ENCODE results near the gene SYT15. TPM values are rescaled to one million over a fixed set of nuclear protein-coding genes. Genes with fewer than 3 reads are reported as not detected.

Gene SYT15
- total RNA-seq, 1 donor from 2014 or later, result 5.4 TPM

DNA sequence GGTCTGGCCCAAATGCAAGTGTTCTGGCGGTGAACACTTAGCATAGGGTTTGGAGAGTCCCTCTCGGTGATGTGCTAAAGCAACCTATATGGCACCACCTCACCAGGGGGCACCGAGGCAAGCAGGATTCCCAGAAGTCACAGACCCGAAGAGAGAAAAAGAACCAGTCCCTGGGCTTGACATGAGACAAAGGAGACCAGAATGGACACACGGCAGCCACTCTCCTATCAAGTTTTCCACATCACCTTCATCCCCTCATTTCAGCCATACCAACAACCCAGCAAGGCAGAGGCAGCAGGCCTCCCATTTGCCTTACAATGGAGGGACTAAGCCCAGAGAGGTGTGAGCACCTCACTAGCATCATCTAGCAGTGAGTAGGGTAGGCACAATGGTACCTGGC is 42.1 kb upstream of the SYT15 start:
- intact Hi-C loops (cut with DNase I), result no loop called here
- Histone ChIP-seq H3K27ac (no peak overlapping the region), H3K4me3 (no peak overlapping the region), H3K9me3 (no peaks in the 10 kb centered on the region), H3K27me3 (peaks cover 4% of the 10 kb centered on the region), H3K36me3 (no peaks in the 10 kb centered on the region), H3K4me1 (peaks cover 13% of the 10 kb centered on the region)
- no peak for DNase-seq (ENCODE audit: extremely low spot score in 2 of 2)
- TF ChIP-seq POLR2A (IDR thresholded peaks at IDR 0.05), result no peak
- TF ChIP-seq, protein P1, sequence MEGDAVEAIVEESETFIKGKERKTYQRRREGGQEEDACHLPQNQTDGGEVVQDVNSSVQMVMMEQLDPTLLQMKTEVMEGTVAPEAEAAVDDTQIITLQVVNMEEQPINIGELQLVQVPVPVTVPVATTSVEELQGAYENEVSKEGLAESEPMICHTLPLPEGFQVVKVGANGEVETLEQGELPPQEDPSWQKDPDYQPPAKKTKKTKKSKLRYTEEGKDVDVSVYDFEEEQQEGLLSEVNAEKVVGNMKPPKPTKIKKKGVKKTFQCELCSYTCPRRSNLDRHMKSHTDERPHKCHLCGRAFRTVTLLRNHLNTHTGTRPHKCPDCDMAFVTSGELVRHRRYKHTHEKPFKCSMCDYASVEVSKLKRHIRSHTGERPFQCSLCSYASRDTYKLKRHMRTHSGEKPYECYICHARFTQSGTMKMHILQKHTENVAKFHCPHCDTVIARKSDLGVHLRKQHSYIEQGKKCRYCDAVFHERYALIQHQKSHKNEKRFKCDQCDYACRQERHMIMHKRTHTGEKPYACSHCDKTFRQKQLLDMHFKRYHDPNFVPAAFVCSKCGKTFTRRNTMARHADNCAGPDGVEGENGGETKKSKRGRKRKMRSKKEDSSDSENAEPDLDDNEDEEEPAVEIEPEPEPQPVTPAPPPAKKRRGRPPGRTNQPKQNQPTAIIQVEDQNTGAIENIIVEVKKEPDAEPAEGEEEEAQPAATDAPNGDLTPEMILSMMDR (IDR thresholded peaks at IDR 0.05), result no peak
- no peak for TF ChIP-seq POLR2AphosphoS5 (IDR thresholded peaks at IDR 0.05; ENCODE audit: insufficient read depth in 1 of 2, low read depth in 1 of 2)

DNA sequence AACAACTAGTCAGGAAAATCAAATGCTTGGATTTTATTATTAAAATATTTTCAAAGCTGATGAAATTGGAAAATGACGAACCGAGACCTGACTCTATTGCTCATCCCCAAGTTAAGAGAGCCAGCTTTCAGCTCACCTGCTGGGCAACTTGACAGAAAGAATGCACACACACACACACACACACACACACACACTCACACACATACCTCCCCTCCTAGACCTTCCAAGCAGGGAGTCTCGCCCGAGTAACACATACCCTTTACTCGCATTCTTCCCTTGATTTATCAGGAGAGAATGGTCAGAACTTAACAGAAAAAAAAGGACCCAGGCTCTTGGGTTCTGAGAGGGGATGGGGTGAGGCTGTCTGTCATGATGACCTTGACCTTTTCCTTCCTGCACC is 41.6 kb upstream of the SYT15 start:
- Histone ChIP-seq H3K27ac (no peak overlapping the region), H3K27me3 (peaks cover 4% of the 10 kb centered on the region), H3K4me3 (no peak overlapping the region), H3K4me1 (peaks cover 13% of the 10 kb centered on the region), H3K36me3 (no peaks in the 10 kb centered on the region), H3K9me3 (no peaks in the 10 kb centered on the region)
- intact Hi-C loops (cut with DNase I), result no loop called here
- no peak for DNase-seq (ENCODE audit: extremely low spot score in 2 of 2)
- TF ChIP-seq, protein P1 (IDR thresholded peaks at IDR 0.05), result no peak

DNA sequence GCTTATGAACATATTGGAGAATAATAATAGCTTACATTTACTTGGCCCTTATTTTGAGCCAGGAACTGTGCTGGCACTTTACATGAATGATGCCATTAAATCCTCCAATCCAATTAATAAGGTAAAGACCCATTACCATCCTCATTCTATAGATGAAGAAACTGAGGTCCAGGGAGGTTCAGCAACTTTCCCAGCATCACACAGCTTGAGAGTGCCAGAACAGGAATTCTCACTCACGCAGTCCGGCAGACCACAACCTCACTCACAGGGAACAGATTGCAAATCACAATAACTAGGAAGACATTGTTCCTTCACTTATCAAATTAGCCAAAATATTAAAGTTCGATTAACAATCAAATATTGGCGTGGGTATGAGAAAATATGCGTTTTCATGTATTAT is 40.8 kb upstream of the SYT15 start:
- Histone ChIP-seq H3K9me3 (no peaks in the 10 kb centered on the region), H3K36me3 (no peaks in the 10 kb centered on the region), H3K4me3 (no peak overlapping the region), H3K4me1 (peaks cover 13% of the 10 kb centered on the region), H3K27me3 (peaks cover 4% of the 10 kb centered on the region), H3K27ac (no peak overlapping the region)
- no peak for DNase-seq (ENCODE audit: extremely low spot score in 2 of 2)
- TF ChIP-seq POLR2AphosphoS5 (IDR thresholded peaks at IDR 0.05; ENCODE audit: insufficient read depth in 1 of 2, low read depth in 1 of 2) (no peak), POLR2A (IDR thresholded peaks at IDR 0.05) (no peak)
- TF ChIP-seq, protein P1 (IDR thresholded peaks at IDR 0.05), result no peak
- intact Hi-C loops (cut with DNase I), result no loop called here

DNA sequence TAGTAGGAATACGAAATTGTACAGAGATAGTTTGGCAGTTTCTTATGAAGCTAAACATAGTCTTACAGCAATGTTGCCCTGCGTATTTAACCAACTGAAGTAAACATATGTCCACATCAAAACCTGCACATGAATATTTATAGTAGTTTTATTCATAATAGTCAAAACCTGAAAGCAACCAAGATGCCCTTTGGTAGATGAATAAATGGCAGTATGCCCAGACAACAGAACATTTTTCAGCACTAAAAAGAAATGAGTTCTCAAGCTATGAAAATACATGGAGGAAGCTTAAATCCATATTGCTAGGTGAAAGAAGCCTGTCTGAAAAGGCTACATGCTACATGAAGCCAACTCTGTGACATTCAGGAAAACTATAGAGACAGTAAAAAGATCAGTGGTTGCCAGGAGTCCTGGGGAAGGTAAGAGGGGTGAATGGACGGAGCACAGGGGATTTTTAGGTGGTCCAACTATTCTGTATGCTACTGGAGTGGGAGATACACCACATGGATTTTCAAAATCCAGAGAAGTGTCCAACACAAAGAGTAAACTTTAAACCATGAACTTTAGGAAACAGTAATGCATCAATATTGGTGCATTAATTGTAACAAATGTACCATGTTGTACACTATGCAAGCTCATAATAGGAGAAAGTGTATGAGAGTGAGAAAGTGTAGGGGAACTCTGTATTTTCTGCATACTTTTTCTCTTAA is 40.1 kb upstream of the SYT15 start:
- no peaks in the 10 kb centered on the region for H3K9me3 ChIP-seq
- TF ChIP-seq, protein P1 (IDR thresholded peaks at IDR 0.05), result no peak
- TF ChIP-seq POLR2A (IDR thresholded peaks at IDR 0.05) (no peak), POLR2AphosphoS5 (IDR thresholded peaks at IDR 0.05; ENCODE audit: insufficient read depth in 1 of 2, low read depth in 1 of 2) (no peak)
- H3K4me1 ChIP-seq, result peaks cover 13% of the 10 kb centered on the region
- H3K36me3 ChIP-seq, result no peaks in the 10 kb centered on the region
- no peak overlapping the region for H3K27ac ChIP-seq
- intact Hi-C loops (cut with DNase I), result no loop called here
- DNase-seq (ENCODE audit: extremely low spot score in 2 of 2), result no peak
- H3K4me3 ChIP-seq, result no peak overlapping the region
- H3K27me3 ChIP-seq, result peaks cover 4% of the 10 kb centered on the region

DNA sequence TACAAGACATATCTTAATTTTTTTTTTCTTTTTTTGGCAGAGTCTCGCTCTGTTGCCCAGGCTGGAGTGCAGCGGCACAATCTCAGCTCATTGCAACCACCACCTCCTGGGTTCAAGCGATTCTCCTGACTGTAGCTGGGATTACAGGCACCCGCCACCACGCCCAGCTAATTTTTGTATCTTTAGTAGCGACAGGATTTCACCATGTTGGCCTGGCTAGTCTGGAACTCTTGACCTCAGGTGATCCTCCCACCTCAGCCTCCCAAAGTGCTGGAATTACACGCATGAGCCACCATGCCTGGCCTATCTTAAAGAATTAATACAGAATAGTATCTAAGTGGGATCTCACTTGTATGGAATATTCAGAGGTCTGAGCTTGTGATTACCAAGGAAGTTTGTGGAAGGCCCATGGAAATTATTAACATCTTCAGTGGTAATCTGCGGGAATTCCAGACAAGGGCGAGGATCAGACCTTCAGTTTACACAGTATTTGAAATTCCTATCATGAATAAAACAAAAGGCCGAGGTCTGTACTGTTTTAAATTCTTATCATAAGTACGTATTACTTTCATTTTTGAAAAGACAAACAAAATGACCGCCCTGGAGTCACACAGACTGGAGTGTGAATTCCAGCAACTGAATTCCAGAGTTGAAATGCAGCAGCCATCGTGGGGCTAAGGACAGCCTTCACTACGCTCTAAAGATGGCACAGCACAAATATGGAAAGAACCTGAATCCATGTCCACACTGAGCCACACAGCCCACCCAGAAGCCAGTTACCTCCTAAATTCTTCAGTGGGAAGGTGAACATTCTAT is 39.1 kb upstream of the SYT15 start:
- no peak overlapping the region for H3K27ac ChIP-seq
- H3K36me3 ChIP-seq, result no peaks in the 10 kb centered on the region

More for the DNA sequence above, 39.1 kb upstream of the SYT15 start:
- TF ChIP-seq POLR2AphosphoS5 (IDR thresholded peaks at IDR 0.05; ENCODE audit: insufficient read depth in 1 of 2, low read depth in 1 of 2) (no peak), POLR2A (IDR thresholded peaks at IDR 0.05) (no peak)
- TF ChIP-seq, protein P1 (IDR thresholded peaks at IDR 0.05), result no peak
- no peaks in the 10 kb centered on the region for H3K9me3 ChIP-seq
- peaks cover 4% of the 10 kb centered on the region for H3K27me3 ChIP-seq
- intact Hi-C loops (cut with DNase I), result no loop called here
- peaks cover 13% of the 10 kb centered on the region for H3K4me1 ChIP-seq
- H3K4me3 ChIP-seq, result no peak overlapping the region
- no peak for DNase-seq (ENCODE audit: extremely low spot score in 2 of 2)

Measured in vagina (tissue), 2 donors.